Superior temporal gyrus (tissue), 1 donor: Measurements from ENCODE around the gene ANXA10.
"Not testable (repeated sequence)": the region's sequence is repeated elsewhere in the genome, so short reads cannot be mapped to it uniquely, and the experiment has no call there.

Experiments used
- DNase-seq: peaks from one replicate; pipeline ENCODE4 v3.0.0-alpha.2; 2016; ENCODE audit errors: extremely low spot score

Gene ANXA10

GRCh38 chr4:168119100-168119499, 26.8 kb downstream of the ANXA10 start:
- no peak for DNase-seq

GRCh38 chr4:168119890-168120289, 27.6 kb downstream of the ANXA10 start:
- no peak for DNase-seq

GRCh38 chr4:168120811-168121210, 28.5 kb downstream of the ANXA10 start:
- no peak for DNase-seq

GRCh38 chr4:168124008-168124641, 31.8 kb downstream of the ANXA10 start:
- DNase-seq = peak; percentile 24

GRCh38 chr4:168126952-168127351, 34.6 kb downstream of the ANXA10 start:
- DNase-seq = no peak

GRCh38 chr4:168128601-168129000, 36.3 kb downstream of the ANXA10 start:
- DNase-seq = no peak

GRCh38 chr4:168129046-168129772, 36.9 kb downstream of the ANXA10 start:
- no peak for DNase-seq

GRCh38 chr4:168129802-168130201, 37.5 kb downstream of the ANXA10 start:
- no peak for DNase-seq

GRCh38 chr4:168131196-168131595, 38.9 kb downstream of the ANXA10 start:
- no peak for DNase-seq

GRCh38 chr4:168134651-168135050, 42.3 kb downstream of the ANXA10 start:
- no peak for DNase-seq

GRCh38 chr4:168135860-168136259, 43.5 kb downstream of the ANXA10 start:
- not testable (repeated sequence) for DNase-seq

GRCh38 chr4:168137695-168138094, 45.4 kb downstream of the ANXA10 start:
- not testable (repeated sequence) for DNase-seq

GRCh38 chr4:168138143-168138542, 45.8 kb downstream of the ANXA10 start:
- DNase-seq = no peak

GRCh38 chr4:168139336-168139735, 47.0 kb downstream of the ANXA10 start:
- no peak for DNase-seq

GRCh38 chr4:168141733-168142132, 49.4 kb downstream of the ANXA10 start:
- no peak for DNase-seq

GRCh38 chr4:168143601-168144000, 51.3 kb downstream of the ANXA10 start:
- no peak for DNase-seq

GRCh38 chr4:168150420-168151050, 58.2 kb downstream of the ANXA10 start:
- DNase-seq = no peak

GRCh38 chr4:168151327-168151726, 59.0 kb downstream of the ANXA10 start:
- DNase-seq = no peak

GRCh38 chr4:168152837-168153500, 60.6 kb downstream of the ANXA10 start:
- no peak for DNase-seq

GRCh38 chr4:168153596-168154440, 61.5 kb downstream of the ANXA10 start:
- peak; percentile 83 for DNase-seq

- DNase-seq = no peak
Observed at GRCh38 chr4:168154546-168155277, 62.4 kb downstream of the ANXA10 start.
